SK-N-SH treated with all-trans-retinoic acid at 6 μM for 48 hours (cell line): Measurements from ENCODE around the gene ZNF892.

Experiments
- RARB ChIP-seq: fragments of 250-450 bp; sonication (Bioruptor Pico); IDR thresholded peaks from 2 replicates; pipeline ENCODE4 v1.8.0; 2021; ENCODE audit warnings: mild to moderate bottlenecking, moderate library complexity
- SNAI2 ChIP-seq: fragments of 250-450 bp; sonication (Bioruptor Pico); IDR thresholded peaks from 2 replicates; pipeline ENCODE4 v1.5.0; 2020; ENCODE audit warnings: mild to moderate bottlenecking, moderate library complexity
- TF ChIP-seq, protein P1 (sequence below): fragments of 250-450 bp; sonication (Bioruptor Pico); IDR thresholded peaks from 2 replicates; pipeline ENCODE4 v1.8.0; 2020; ENCODE audit warnings: mild to moderate bottlenecking, moderate library complexity, borderline replicate concordance

DNA sequence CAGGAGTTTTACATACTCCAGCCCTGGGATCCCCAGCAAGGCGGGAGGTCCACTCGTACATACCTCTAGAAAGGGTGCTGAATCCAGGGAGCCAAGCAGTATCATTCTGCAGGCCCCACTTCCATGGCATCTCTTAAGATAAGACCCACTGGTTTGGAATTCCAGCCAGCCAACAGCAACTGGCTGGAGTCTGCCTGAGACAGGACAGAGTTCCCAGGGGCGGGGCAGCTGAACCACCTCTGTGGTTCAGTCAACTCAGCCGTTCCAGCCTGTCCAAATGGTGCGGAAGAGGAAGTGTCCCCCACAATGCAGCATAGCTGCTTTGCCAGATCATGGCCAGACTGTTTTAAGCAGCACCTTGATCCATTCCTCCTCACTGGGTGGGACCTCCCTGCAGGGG is 33.2 kb downstream of the ZNF892 start:
- no peak for TF ChIP-seq SNAI2 (CRISPR knock-in tag)
- TF ChIP-seq, protein P1, sequence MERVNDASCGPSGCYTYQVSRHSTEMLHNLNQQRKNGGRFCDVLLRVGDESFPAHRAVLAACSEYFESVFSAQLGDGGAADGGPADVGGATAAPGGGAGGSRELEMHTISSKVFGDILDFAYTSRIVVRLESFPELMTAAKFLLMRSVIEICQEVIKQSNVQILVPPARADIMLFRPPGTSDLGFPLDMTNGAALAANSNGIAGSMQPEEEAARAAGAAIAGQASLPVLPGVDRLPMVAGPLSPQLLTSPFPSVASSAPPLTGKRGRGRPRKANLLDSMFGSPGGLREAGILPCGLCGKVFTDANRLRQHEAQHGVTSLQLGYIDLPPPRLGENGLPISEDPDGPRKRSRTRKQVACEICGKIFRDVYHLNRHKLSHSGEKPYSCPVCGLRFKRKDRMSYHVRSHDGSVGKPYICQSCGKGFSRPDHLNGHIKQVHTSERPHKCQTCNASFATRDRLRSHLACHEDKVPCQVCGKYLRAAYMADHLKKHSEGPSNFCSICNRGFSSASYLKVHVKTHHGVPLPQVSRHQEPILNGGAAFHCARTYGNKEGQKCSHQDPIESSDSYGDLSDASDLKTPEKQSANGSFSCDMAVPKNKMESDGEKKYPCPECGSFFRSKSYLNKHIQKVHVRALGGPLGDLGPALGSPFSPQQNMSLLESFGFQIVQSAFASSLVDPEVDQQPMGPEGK (CRISPR knock-in tag) = no peak
- no peak for TF ChIP-seq RARB (CRISPR knock-in tag)
